Measurements from ENCODE around the gene RNFT2. TPM values are rescaled to one million over a fixed set of nuclear protein-coding genes. Genes with fewer than 3 reads are reported as not detected.
"Not testable (repeated sequence)": the region's sequence is repeated elsewhere in the genome, so short reads cannot be mapped to it uniquely, and the experiment has no call there.

RNFT2 gene
- polyA plus RNA-seq, 1 donor, result 1.1 TPM

DNA sequence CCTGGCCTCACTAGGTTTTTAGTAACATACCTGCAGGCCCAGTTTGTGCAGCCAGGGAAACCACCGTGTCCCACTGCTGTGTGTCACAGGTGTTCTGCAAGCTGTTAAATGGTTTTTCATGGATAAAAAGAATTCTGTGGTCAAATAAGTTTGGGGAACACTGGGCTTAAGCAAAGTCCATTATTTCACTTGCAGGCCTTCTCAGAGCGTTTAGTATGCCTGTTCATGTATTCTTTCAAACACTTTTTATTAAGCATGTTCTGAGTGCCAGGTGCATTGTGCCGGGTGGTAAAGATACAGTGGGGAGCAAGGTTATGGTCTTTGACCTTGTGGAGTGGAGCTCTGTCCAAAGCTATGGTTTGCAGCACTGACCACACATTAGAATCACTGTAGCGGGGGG is 7.4 kb downstream of the RNFT2 start:
- DNase-seq, result no peak

DNA sequence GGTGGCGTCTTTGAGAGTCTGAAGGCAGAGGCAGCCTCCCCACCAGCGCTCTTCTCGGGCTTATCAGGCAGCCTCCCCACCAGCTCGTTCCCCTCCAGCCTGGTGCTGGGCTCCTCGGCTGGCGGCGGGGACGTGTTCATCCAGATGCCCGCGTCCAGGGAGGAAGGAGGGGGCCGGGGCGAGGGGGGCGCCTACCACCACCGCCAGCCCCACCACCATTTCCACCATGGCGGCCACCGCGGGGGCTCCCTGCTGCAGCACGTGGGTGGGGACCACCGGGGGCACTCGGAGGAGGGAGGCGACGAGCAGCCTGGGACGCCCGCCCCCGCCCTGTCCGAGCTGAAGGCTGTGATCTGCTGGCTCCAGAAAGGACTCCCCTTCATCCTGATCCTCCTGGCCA is 11.8 kb downstream of the RNFT2 start:
- DNase-seq, result no peak

DNA sequence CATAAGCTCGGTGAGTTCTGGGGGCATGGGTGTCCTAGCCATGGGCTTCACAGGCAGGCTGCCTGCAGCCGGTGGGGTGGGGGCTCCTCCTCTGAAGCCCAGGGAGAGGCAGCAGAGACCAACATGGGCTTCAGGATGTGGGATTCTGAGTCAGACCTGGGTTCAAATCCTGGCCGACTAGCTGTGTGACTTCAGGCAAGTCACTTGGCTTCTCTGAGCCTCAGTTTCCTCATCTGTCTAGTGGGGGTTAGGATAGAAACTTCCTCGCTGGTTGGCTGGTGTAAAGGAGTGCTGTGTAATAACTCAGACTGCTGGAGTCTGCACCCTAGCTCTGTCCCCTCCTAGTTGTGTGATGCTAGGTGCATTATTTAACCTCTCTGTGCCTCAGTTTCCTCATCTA is 12.2 kb downstream of the RNFT2 start:
- DNase-seq, result no peak

- not testable (repeated sequence) for DNase-seq
Observed at GRCh38 chr12:116754097-116754496, 16.0 kb downstream of the RNFT2 start.

- DNase-seq, result not testable (repeated sequence)
Observed at GRCh38 chr12:116754783-116755182, 16.7 kb downstream of the RNFT2 start.

GRCh38 chr12:116759783-116760621 is 21.9 kb downstream of the RNFT2 start:
- DNase-seq, result peak; percentile 28

GRCh38 chr12:116760622-116761020 is 22.5 kb downstream of the RNFT2 start:
- no peak for DNase-seq

DNA sequence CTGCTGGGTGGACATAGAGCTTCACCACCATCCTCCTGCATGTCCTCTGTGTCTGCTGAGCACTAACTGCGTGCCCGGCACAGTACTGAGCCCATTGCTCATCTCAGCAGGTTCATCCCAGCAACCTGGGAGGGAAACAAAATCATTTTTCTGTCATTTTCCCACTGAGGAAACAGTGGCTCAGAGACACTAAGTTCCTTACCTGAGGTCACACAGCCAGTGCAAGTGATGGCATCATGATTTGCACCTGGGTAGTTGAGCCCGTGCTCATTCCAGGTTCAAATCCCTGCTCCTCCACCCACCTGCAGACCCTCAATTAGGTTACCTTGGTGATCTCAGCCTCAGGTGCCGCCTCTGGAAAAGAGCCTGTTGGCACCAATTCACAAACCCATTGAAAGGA is 23.4 kb downstream of the RNFT2 start:
- DNase-seq, result no peak

- no peak for DNase-seq
Observed at GRCh38 chr12:116765271-116765670, 27.2 kb downstream of the RNFT2 start.

DNA sequence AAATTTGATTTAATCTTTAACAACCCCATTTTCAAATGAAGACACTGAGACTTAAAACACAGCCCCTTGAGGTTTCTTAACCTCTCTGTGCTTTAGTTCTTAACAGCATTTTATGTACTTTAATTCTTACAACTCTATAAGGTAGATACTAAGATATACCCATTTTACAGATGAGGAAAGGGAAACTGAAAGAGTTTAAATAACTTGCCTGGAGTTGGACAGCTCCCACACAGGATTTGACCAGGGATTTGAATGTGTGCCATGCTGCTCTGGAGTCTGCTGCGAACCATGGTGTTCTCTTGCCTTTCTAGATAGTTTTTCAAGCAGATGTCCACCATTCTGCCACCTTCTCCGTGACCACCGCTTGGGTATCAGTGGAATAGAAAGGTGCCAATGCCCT is 28.2 kb downstream of the RNFT2 start:
- no peak for DNase-seq

DNA sequence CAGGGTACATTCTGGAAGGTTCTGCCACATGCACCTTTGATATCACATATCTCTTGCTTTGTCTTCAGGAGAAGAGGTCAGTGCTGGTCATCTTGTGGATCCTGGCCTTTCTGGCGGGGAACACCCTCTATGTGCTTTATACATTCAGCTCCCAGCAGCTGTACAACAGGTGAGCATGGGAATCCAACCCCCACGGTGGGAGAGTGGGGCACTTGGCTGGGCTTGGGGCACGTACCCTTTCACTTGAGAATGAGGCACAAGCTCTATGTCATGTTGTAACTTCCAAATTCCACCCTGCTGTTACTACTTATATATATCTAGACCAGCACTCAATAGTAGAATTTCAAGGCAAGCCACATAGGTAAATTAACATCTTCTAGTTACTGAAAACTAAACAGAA is 28.6 kb downstream of the RNFT2 start:
- DNase-seq, result no peak

DNA sequence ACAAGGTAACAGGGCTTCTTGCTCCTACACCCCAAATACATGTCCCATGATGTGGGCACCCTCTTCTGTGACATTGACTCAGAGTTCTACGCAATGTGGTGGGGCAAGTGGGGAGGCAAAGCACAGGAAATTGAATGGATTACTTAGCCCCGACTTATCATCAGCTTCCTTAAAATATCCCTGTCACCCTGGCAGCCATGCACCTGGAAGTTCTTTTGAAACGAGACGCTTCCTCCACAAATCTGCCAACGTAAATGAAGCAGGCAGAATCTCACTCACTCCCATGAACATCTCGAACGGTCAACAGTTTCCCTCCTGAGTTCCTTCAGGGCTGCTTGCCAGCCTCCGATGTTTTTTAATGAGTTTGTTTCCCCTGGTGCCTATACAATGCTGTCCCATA is 33.5 kb downstream of the RNFT2 start:
- no peak for DNase-seq

DNA sequence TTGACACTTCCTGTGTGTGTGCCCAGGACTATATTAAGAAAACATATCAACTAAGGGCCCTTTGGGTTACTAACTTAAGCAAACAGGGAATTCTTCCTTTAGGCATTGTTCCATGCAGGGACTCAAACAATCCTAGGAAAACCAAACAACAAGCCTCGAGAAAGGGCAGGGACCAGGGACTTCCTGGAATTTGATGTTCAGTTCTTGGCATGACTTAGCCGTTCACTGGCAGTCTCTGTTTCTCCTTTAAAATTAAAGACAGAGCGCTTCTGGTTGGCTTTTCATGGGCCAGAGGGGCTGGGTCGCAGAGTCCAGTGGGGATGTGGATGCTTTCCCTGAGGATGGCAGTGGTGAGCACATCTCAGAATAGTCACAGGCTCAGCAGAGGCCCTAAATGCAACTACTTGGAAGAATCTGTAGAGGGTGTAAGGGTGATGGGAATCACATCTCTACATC is 35.2 kb downstream of the RNFT2 start:
- DNase-seq, result no peak

DNA sequence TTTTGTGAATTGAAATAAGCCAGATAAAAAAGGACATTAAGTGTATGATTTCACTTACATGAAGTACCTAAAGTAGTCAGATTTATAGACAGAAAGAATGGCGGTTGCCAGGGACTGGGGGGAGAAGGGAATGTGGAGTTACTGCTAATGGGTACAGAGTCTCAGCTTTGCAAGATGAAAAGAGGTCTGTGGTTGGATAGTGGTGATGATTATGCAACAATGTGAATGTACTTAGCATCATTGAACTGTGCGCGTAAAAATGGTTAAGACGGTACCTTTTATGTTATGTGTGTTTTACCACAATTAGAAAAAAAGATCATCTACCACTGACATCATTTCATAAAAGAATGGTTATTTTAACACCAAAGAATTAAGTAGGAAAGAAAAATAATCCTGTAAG is 35.9 kb downstream of the RNFT2 start:
- no peak for DNase-seq

GRCh38 chr12:116777245-116777644 is 39.1 kb downstream of the RNFT2 start:
- no peak for DNase-seq

GRCh38 chr12:116779597-116779996 is 41.5 kb downstream of the RNFT2 start:
- DNase-seq, result no peak

- no peak for DNase-seq
Observed at GRCh38 chr12:116780942-116781341, 42.8 kb downstream of the RNFT2 start.

GRCh38 chr12:116783525-116784237 is 45.6 kb downstream of the RNFT2 start:
- no peak for DNase-seq

GRCh38 chr12:116784238-116784612 is 46.1 kb downstream of the RNFT2 start:
- DNase-seq, result no peak

- not testable (repeated sequence) for DNase-seq
Observed at GRCh38 chr12:116789562-116789961, 51.4 kb downstream of the RNFT2 start.

GRCh38 chr12:116790066-116790465 is 52.0 kb downstream of the RNFT2 start:
- no peak for DNase-seq

GRCh38 chr12:116792403-116792802 is 54.3 kb downstream of the RNFT2 start:
- DNase-seq, result no peak

GRCh38 chr12:116794725-116795124 is 56.6 kb downstream of the RNFT2 start:
- DNase-seq, result no peak

GRCh38 chr12:116797885-116798284 is 59.8 kb downstream of the RNFT2 start:
- no peak for DNase-seq
